ENCODE data around the gene SBK2. TPM values are rescaled to one million over a fixed set of nuclear protein-coding genes. Genes with fewer than 3 reads are reported as not detected.

The SBK2 gene
- total and polyA plus RNA-seq, 12 donors = 0.39 to 14.1 (median 2.0) TPM

GRCh38 chr19:55545443-55545842, 8.5 kb upstream of the SBK2 start, which contains the start of gene SBK3:
TSS of gene SBK3 (minus strand) at chr19:55545543. CDS start at chr19:55545543, 0 bp downstream.
- WGBS, 2 donors = 75 to 80% methylated on average over 10 of the region's 10 CpGs
- H3K36me3 ChIP-seq = no peaks in the 10 kb centered on the region
- ATAC-seq (peak in 2 of 8 donors; percentile 12 to 15), DNase-seq (no peak)
- H3K9me3 ChIP-seq = no peaks in the 10 kb centered on the region
- peak within 1 kb of the TSS; percentile 83 to 93 (median 90) for H3K27ac ChIP-seq
- no peak for TF ChIP-seq CTCF (IDR thresholded peaks at IDR 0.05)
- intact Hi-C loops (cut with DNase I) = loop anchor here in 3 of 10 donors (5.0 kb wide), 2 partner anchors 42 to 52 kb away; partner anchors contain the start of gene FIZ1 (in 1 of the 3)
- peak within 1 kb of the TSS in 9 of 10 donors; percentile 19 to 38 (median 26) for H3K4me3 ChIP-seq
- H3K27me3 ChIP-seq = peaks cover 0 to 7% (median 0%) of the 10 kb centered on the region in 7 donors
- peaks cover 17 to 51% (median 40%) of the 10 kb centered on the region in 9 donors for H3K4me1 ChIP-seq

DNA sequence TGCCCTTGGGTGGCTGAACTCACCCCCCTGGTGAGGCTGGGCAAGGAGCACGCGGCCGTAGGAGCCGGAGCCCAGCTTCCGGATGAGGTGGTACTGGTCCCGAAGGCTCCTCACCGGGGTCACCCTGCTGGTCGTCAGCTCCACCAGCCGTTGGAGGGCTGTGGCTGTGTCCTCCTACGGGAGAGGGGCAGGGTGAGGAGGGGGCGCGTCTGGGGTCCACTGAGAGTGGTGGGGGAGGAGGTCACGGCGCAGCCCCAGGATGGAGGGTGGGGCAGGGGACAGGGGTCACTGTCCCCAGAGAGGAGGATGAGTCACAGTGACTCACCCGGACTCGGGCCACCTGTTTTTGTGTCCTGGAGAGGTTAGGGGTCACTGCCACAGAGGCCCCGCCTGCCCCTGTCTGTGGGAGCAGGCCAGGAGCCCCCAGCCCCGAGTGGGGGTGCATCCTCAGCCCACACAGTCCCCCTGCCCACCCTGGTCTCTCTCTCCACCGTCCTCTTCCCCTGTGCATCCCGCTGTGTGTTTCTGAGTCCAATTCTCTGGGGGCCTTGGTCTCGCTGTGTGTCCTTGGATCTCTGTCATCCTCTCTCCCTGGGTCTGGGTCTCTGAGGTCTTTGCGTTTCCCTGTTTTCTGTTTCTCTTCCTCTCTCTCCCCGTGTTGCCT, 8.0 kb upstream of the SBK2 start:
- H3K36me3 ChIP-seq = no peaks in the 10 kb centered on the region
- intact Hi-C loops (cut with DNase I) = loop anchor here in 3 of 10 donors (5.0 kb wide), 3 partner anchors 42 to 1583 kb away; partner anchors contain the start of genes CACNG8 (in 1 of the 3) and FIZ1 (in 1 of the 3)
- TF ChIP-seq CTCF (IDR thresholded peaks at IDR 0.05) = no peak
- peaks cover 0 to 7% (median 0%) of the 10 kb centered on the region in 7 donors for H3K27me3 ChIP-seq
- H3K9me3 ChIP-seq = no peaks in the 10 kb centered on the region
- peak overlapping the region in 4 of 10 donors; percentile 19 to 38 (median 32) for H3K4me3 ChIP-seq
- peaks cover 17 to 45% (median 37%) of the 10 kb centered on the region in 9 donors for H3K4me1 ChIP-seq
- 64 to 71% methylated on average over 23 of the region's 23 CpGs for WGBS, 2 donors
- peak overlapping the region in 5 of 10 donors; percentile 84 to 93 (median 87) for H3K27ac ChIP-seq
- ATAC-seq (peak in 1 of 8 donors; percentile 6), DNase-seq (no peak)

DNA sequence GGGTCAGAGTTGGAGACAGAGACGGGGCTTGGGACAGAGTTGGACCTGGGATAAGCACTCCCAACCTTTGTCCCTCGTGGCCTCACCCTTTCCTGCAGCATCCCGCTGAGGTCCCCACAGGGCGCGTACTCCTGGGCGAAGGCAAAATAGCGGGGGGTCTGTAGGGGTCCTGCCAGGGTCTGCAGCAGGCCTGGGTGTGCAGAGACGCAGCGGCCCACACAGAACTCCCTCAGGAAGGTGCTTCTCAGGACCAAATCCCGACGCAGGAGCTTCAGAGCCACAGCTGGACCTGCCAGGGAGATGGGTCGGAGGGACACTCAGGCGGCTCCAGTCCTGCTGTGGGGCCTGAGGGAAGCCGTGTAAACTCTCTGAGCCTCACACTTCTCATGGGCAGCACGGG, 7.1 kb upstream of the SBK2 start:
- Histone ChIP-seq H3K27ac (no peak overlapping the region), H3K4me1 (peaks cover 12 to 36% (median 31%) of the 10 kb centered on the region in 9 donors), H3K36me3 (no peaks in the 10 kb centered on the region), H3K9me3 (no peaks in the 10 kb centered on the region), H3K27me3 (peaks cover 0 to 6% (median 0%) of the 10 kb centered on the region in 7 donors), H3K4me3 (no peak overlapping the region)
- ATAC-seq (no peak), DNase-seq (no peak)
- no peak for TF ChIP-seq CTCF (IDR thresholded peaks at IDR 0.05)
- 84 to 90% methylated on average over 15 of the region's 15 CpGs for WGBS, 2 donors
- intact Hi-C loops (cut with DNase I) = loop anchor here in 1 of 10 donors (5.0 kb wide), 1 partner anchor 1582 kb away; the partner anchor contains the start of gene CACNG8

GRCh38 chr19:55543567-55543966, 6.6 kb upstream of the SBK2 start:
- no peaks in the 10 kb centered on the region for H3K9me3 ChIP-seq
- no peaks in the 10 kb centered on the region for H3K36me3 ChIP-seq
- peaks cover 12 to 33% (median 31%) of the 10 kb centered on the region in 9 donors for H3K4me1 ChIP-seq
- H3K4me3 ChIP-seq = no peak overlapping the region
- no peak overlapping the region for H3K27ac ChIP-seq
- no peak for TF ChIP-seq CTCF (IDR thresholded peaks at IDR 0.05)
- ATAC-seq (no peak), DNase-seq (no peak)
- WGBS, 2 donors = 78% methylated on average over 5 of the region's 5 CpGs
- intact Hi-C loops (cut with DNase I) = loop anchor here in 1 of 10 donors (5.0 kb wide), 1 partner anchor 1581 kb away; the partner anchor contains the start of gene CACNG8
- peaks cover 0 to 2% (median 0%) of the 10 kb centered on the region in 7 donors for H3K27me3 ChIP-seq
